Activated CD4-positive, alpha-beta T cell treated with anti-CD3 and anti-CD28 coated beads, Interleukin-2, amount 50 U/mL, for 48 hours (primary cell): ENCODE data around the gene PIK3CB.
"Not testable (repeated sequence)": the region's sequence is repeated elsewhere in the genome, so short reads cannot be mapped to it uniquely, and the experiment has no call there.

Source experiments
- DNase-seq, 2 experiments: peaks; one replicate each; pipeline ENCODE4 v3.0.0-alpha.2; 2020

Gene PIK3CB

DNA sequence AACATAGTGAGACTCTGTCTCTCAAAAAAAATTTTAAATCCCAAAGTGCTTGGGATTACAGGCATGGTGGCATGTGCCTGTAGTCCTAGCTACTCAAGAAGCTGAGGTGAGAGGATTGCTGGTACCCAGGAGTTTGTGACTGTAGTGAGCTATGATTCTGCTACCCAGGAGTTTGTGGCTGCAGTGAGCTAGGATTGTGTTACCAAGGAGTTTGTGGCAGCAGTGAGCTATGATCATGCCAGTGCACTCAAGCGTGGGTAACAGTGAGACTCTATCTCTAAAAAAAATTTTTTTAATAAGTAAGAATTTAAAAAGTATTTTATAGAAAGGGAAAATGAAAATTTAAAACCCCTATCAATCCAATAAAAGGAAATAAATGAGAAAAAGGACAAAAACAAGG is 156.6 kb downstream of the PIK3CB start:
- DNase-seq: no peak

- DNase-seq: no peak
These were observed 159.3 kb downstream of the PIK3CB start for GRCh38 chr3:138675393-138675792.

- DNase-seq: no peak
These were observed 160.8 kb downstream of the PIK3CB start for GRCh38 chr3:138673641-138674530.

- DNase-seq: no peak
These were observed 164.3 kb downstream of the PIK3CB start for GRCh38 chr3:138670407-138670806.

DNA sequence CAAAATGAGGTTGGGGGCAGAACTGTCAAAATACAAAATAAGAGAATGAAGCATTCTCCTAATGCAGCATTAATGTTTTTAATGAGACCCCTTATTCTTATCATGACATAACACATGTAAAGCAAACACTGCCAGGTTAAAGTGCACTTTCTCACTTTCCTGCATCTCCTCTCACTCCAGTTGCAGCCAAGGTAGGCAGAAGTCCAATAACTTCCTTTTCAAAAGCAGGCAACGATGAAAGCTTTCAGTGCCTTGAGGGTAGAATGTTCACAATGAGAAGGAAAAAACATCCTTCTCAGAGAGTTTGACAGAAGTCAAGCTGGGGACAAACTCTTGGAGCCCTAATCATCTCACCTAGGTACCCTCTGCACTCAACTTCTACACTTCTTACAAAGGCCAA is 166.6 kb downstream of the PIK3CB start:
- no peak for DNase-seq

DNA sequence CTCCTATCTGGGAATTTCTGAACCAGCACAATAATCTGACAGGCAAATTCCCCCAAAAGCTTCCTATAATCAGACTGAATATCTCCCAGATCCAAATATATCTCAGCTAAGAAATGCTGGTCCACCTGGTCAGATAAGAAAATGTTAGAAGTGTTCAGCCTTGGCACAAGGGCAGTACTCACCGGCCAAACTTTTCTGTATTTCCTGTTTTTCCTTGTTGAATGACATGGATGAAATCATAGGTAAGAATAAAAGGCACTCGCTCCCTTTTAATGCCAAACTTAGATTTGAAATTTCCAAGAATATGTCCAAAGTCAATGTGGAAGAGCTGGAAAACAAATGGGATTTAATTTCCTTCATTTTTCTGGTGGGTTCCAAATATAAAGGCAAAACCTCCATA is 177.2 kb downstream of the PIK3CB start:
- DNase-seq: no peak

DNA sequence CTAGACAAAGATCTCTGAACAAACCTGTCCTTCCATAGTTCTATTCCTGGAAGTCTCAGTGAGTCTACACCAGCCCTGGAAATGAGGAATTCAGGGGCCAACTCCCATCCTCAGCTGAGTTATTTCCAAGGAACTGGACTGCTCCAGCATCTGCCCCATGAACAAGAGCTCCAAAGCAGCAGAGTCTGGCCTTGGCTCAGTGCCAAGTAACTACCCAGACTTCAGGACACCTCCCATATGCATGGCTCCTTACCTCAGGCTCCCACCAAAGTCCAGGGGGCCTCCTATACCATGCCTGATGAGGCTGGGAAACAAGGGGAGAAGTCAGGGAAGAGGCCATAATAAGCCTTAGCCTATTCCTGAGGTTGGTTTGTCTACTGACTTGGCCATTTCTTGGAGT is 181.2 kb downstream of the PIK3CB start:
- no peak for DNase-seq

DNA sequence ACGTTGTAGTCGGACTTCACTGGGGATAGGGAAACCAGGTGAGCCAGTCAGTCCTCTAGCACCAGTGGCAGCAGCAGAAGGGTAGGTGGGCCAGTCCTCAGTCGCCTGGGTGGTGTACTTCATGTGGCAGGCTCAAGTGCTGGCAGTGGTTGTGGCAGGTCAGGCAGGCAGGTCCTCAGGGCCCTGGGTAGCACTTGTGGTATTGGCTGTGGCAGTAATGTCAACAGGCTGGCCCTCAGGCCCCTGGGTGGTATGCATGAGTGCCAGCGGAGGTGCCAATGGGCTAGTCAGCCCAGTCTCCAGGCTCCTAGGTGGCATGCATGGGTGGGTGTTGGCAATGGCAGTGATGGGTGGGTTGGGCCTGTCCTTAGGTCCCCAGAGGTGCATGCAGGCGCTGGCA is 185.6 kb downstream of the PIK3CB start:
- no peak for DNase-seq

- DNase-seq: no peak
These were observed 188.2 kb downstream of the PIK3CB start for GRCh38 chr3:138646513-138646912.

GRCh38 chr3:138646008-138646407 is 188.7 kb downstream of the PIK3CB start:
- DNase-seq: no peak

DNA sequence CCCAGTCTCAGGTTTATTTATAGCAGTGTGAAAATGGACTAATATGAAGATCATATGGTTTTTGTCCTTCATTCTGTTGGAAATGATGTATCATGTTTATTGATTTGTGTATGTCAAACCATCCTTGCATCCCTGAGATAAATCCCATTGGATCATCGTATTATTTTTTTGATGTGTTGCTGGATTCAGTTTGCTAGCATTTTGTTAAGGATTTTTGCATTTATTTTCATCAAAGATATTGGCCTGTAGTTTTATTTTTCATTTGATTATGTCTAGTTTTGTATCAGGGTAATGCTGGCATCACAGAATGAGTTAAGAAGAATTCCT is 191.8 kb downstream of the PIK3CB start:
- DNase-seq: no peak

- DNase-seq: no peak
These were observed 192.4 kb downstream of the PIK3CB start for GRCh38 chr3:138642226-138642926.

DNA sequence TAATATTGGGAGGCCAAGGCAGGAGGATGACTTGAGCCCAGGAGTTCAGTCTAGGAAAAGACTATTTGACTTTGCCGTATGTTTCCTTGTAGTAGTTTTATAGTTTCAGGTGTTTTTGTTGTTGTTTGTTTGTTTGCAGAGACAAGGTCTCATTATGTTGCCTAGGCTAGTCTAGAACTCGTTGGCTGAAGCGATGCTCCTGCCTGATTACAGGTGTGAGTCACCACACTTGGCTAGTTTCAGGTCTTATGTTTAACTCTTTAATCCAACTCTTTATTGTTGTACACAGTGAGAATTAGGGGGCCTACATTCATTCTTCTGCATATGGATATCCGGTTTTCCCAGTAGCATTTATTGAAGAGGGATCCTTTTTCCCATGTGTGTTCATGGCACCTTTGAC is 194.2 kb downstream of the PIK3CB start:
- DNase-seq: no peak

- DNase-seq: no peak
These were observed 196.1 kb downstream of the PIK3CB start for GRCh38 chr3:138638641-138639040.

DNA sequence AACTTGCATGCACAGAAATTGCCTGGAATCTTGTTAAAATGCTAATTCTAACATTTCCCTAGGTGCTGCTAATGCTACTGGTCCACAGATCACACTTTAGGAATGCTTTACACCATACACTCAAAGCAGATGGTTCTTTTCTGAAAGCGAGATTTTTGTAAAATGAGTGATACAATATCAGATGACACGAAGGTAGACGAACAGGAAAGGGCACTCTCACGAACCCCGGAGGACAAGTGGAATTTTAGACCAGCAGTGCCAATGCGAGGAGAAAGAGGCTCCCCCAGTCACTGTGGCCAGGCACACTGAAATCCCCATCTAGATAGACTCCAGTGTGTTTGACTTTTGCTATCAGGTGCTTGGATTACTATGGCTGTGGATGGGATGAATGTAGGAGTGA is 205.2 kb downstream of the PIK3CB start:
- no peak for DNase-seq

- no peak for DNase-seq
These were observed 208.9 kb downstream of the PIK3CB start for GRCh38 chr3:138625707-138626365.

DNA sequence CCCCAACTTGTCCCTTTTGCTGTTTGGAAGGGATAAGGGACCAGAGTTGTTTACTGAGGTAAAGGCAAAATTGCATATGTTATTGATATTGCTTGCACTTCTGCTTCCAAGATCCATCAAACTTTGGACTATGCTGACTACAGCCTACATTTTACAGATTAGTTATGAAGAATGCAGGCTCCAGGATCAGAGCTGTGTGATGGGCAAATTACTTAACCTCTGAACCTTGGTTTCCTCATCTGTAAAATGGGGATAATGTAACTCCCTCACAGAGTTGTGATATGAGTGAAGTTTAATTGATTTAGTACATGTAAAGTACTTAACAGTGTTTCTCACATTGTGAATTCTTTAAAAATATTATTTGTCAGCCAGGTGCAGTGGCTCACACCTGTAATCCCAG is 210.2 kb downstream of the PIK3CB start:
- no peak for DNase-seq

DNA sequence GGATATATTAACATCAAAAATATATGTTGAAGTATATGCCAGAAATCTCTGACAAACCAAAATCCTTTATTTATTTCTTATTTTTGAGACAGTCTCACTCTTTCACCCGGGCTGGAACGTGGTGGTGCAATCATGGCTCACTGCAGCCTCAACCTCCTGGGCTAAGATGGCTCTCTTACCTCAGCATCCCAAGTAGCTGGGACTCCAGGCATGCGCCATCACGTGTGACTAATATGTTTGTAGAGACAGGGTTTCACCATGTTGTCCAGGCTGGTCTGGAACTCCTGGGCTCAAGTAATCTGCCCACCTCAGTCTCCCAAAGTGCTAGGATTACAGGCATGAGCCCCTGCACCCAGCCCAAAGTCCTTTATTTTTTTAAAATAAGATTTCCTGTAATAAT is 214.3 kb downstream of the PIK3CB start:
- DNase-seq: no peak

GRCh38 chr3:138615462-138615861 is 219.3 kb downstream of the PIK3CB start:
- DNase-seq: no peak

DNA sequence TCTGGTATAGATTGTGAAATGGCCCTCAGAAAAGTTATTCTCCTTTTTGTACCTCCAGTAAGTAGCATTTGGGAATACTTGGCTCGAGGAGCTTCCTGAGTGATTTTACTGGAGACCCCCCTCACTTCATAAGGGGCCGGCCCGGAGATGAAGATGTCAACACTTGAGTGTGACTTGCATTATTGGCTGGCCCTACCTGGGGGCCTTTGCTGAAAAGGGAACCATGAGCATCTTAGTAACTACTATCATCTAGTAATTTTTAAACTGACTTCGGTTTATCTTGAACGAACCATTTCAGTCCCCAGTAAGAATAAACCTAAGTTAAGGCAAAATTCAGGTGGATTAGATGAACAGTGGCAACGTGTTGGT is 224.8 kb downstream of the PIK3CB start:
- no peak for DNase-seq

GRCh38 chr3:138608322-138609135 is 226.2 kb downstream of the PIK3CB start, which contains the start of gene FAIM:
Gene FAIM, plus strand, starts transcription at chr3:138608771. Its CDS starts 10,956 bp downstream, at chr3:138619727.
- DNase-seq: peak; percentile 61 to 69

DNA sequence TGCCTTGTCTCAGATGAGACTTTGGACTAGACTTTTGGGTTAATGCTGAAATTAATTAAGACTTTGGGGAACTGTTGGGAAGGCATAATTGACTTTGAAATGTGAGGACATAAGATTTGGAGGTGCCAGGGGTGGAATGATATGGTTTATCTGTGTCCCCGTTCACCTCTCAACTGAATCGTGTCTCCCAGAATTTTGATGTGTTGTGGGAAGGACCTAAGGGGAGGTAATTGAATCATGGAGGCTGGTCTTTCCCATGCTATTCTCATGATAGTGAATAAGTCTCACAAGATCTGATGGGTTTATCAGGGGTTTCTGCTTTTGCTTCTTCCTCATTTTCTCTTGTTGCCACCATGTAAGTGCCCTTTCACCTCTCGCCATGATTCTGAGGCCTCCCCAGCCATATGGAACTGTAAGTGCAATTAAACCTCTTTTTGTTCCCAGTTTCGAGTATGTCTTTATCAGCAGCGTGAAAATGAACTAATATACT is 230.6 kb downstream of the PIK3CB start:
- DNase-seq: not testable (repeated sequence)
